Keratinocyte (primary cell): Measurements from ENCODE around the gene SDS. TPM values are rescaled to one million over a fixed set of nuclear protein-coding genes. Genes with fewer than 3 reads are reported as not detected.

ENCODE experiments used
- DNase-seq: peaks from one replicate; pipeline ENCODE4 v3.0.0-alpha.2; 2011; ENCODE audit warnings: low read depth, missing footprints, low spot score
- FAIRE-seq: peaks from 2 replicates; lab custom pipeline; 2011; peaks lifted over from hg19 to GRCh38; lab: Jason Lieb, UNC
- H2AFZ ChIP-seq: 2 replicates; pipeline ENCODE4 v1.6.0; 2012; ENCODE audit warnings: low read length, control low read depth, inconsistent platforms; ENCODE audit not compliant: control insufficient read depth
- H3K27ac ChIP-seq: 2 replicates; pipeline ENCODE4 v1.5.1; 2011; ENCODE audit warnings: low read length; ENCODE audit not compliant: control insufficient read depth, insufficient read depth
- H3K27me3 ChIP-seq: 3 replicates; pipeline ENCODE4 v1.6.0; 2011; ENCODE audit warnings: low read length; ENCODE audit not compliant: control insufficient read depth, insufficient read depth; ENCODE audit errors: extremely low read depth
- H3K36me3 ChIP-seq, 2 experiments: 2 replicates in 1 of 2; 3 replicates in 1 of 2; pipeline ENCODE4 v1.5.1; 2011; ENCODE audit warnings: low read length in 2 of 2, mild to moderate bottlenecking in 1 of 2; ENCODE audit not compliant: control insufficient read depth in 2 of 2, insufficient read depth in 2 of 2; ENCODE audit errors: extremely low read depth in 1 of 2
- H3K4me1 ChIP-seq: 3 replicates; pipeline ENCODE4 v1.5.1; 2011; ENCODE audit warnings: low read length; ENCODE audit not compliant: control insufficient read depth, insufficient read depth; ENCODE audit errors: extremely low read depth
- H3K4me2 ChIP-seq: 3 replicates; pipeline ENCODE4 v1.6.0; 2011; ENCODE audit warnings: low read depth, low read length; ENCODE audit not compliant: control insufficient read depth, insufficient read depth; ENCODE audit errors: extremely low read depth
- H3K4me3 ChIP-seq, 3 experiments: fragments of 200-600 bp in 1 of 3; sonication (generic) in 1 of 3; 2 replicates in 2 of 3; 3 replicates in 1 of 3; pipeline ENCODE4 v1.5.1; 2011 to 2016; ENCODE audit warnings: low read length in 3 of 3, mild to moderate bottlenecking in 3 of 3, control low read depth in 2 of 3, inconsistent platforms in 1 of 3, low read depth in 1 of 3, mixed read lengths in 1 of 3, mixed run types in 1 of 3, moderate library complexity in 1 of 3; ENCODE audit not compliant: control insufficient read depth in 2 of 3, insufficient read depth in 2 of 3; ENCODE audit errors: extremely low read depth in 1 of 3
- H3K79me2 ChIP-seq: 2 replicates; pipeline ENCODE4 v1.6.0; 2012; ENCODE audit warnings: low read length; ENCODE audit not compliant: control insufficient read depth, insufficient read depth
- H3K9ac ChIP-seq: 3 replicates; pipeline ENCODE4 v1.6.0; 2011; ENCODE audit warnings: low read length; ENCODE audit not compliant: control insufficient read depth, insufficient read depth; ENCODE audit errors: extremely low read depth
- H3K9me1 ChIP-seq: 3 replicates; pipeline ENCODE4 v1.6.0; 2011; ENCODE audit warnings: low read length; ENCODE audit not compliant: control insufficient read depth, insufficient read depth; ENCODE audit errors: extremely low read depth
- H3K9me3 ChIP-seq: 2 replicates; pipeline ENCODE4 v1.5.1; 2012; ENCODE audit warnings: low read depth, low read length; ENCODE audit not compliant: control insufficient read depth
- H4K20me1 ChIP-seq: 3 replicates; pipeline ENCODE4 v1.6.0; 2011; ENCODE audit warnings: low read length; ENCODE audit not compliant: control insufficient read depth, insufficient read depth; ENCODE audit errors: extremely low read depth
- EZH2 ChIP-seq: IDR thresholded peaks from one replicate; pipeline ENCODE4 v1.6.1; 2012; ENCODE audit warnings: inconsistent platforms, mild to moderate bottlenecking, low read length, moderate library complexity
- dilution Hi-C: fragments of 300-500 bp; cut with MboI; formaldehyde crosslinking; loops from one replicate; pipeline ENCODE4 v1.7.0; 2020; ENCODE audit warnings: low sequenced_read_pairs; ENCODE audit not compliant: extremely low pct_ligation_motif_present
- polyA plus RNA-seq, 5 experiments: library from polyadenylated mRNA; depleted of rRNA in 3 of 5; stranded (reverse) in 3 of 5; stranded (forward) in 1 of 5; unstranded in 1 of 5; fragments of >200 nt; gene quantifications; 1 replicate in 1 of 5; 2 replicates in 3 of 5; 3 replicates in 1 of 5; pipeline versions ENCODE4 v1.2.1 to v1.2.3, GENCODE V29; 2011 to 2012; ENCODE audit warnings: missing spikeins in 2 of 5, low read depth in 1 of 5, low replicate concordance in 1 of 5
- TF ChIP-seq, protein P1 (sequence below), 3 experiments: IDR thresholded peaks in 1 of 3; conservative IDR thresholded peaks in 1 of 3; optimal IDR thresholded peaks in 1 of 3; 2 replicates in 2 of 3; 3 replicates in 1 of 3; pipeline versions ENCODE3 to v1.5.1; 2011; ENCODE audit warnings: low read length in 3 of 3, mild to moderate bottlenecking in 3 of 3, moderate library complexity in 2 of 3, control low read depth in 1 of 3, inconsistent platforms in 1 of 3; ENCODE audit not compliant: insufficient read depth in 2 of 3; ENCODE audit errors: extremely low read depth in 1 of 3

Gene SDS
- polyA plus RNA-seq, 1 donor (not counting 4 experiments of a cell fraction or from before 2014, with no cell fraction given) = not detected

DNA sequence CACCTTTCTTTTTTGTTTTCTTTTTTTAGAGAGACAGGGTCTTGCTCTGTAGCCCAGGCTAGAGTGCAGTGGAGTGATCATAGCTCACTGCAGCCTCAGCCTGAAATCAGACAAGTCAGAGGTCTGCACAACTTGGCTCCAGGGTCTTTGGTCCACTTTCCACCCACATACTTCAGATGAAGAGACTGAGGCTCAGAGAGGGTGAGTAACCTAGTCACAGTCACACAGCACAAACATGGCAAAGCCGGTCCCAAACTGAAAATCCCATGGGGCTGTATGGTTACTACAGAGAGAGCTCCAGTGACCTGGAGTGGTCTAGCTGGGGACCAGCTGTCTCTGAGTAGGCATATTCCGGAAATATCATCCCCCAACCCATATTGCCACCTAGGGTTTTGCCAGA lies 48.8 kb upstream of the SDS start:
- H3K9me3 ChIP-seq = no peaks in the 10 kb centered on the region
- no peaks in the 10 kb centered on the region for H3K79me2 ChIP-seq
- no peak overlapping the region for H2AFZ ChIP-seq
- H3K4me2 ChIP-seq = no peak overlapping the region
- TF ChIP-seq, protein P1, sequence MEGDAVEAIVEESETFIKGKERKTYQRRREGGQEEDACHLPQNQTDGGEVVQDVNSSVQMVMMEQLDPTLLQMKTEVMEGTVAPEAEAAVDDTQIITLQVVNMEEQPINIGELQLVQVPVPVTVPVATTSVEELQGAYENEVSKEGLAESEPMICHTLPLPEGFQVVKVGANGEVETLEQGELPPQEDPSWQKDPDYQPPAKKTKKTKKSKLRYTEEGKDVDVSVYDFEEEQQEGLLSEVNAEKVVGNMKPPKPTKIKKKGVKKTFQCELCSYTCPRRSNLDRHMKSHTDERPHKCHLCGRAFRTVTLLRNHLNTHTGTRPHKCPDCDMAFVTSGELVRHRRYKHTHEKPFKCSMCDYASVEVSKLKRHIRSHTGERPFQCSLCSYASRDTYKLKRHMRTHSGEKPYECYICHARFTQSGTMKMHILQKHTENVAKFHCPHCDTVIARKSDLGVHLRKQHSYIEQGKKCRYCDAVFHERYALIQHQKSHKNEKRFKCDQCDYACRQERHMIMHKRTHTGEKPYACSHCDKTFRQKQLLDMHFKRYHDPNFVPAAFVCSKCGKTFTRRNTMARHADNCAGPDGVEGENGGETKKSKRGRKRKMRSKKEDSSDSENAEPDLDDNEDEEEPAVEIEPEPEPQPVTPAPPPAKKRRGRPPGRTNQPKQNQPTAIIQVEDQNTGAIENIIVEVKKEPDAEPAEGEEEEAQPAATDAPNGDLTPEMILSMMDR (optimal IDR thresholded peaks at IDR 0.05 in 1 of 3, IDR thresholded peaks at IDR 0.05 in 1 of 3, conservative IDR thresholded peaks at IDR 0.05 in 1 of 3; ENCODE audit: extremely low read depth in 1 of 3, insufficient read depth in 2 of 3, low read length in 3 of 3) = no peak
- no peak for TF ChIP-seq EZH2
- H3K4me1 ChIP-seq = no peaks in the 10 kb centered on the region
- no peaks in the 10 kb centered on the region for H3K9me1 ChIP-seq
- no peak overlapping the region for H3K27ac ChIP-seq
- no peak for DNase-seq
- no peaks in the 10 kb centered on the region for H4K20me1 ChIP-seq
- H3K4me3 ChIP-seq = no peak overlapping the region
- FAIRE-seq = no peak
- no peaks in the 10 kb centered on the region for H3K36me3 ChIP-seq
- dilution Hi-C loops = no loop called here
- no peak overlapping the region for H3K9ac ChIP-seq
- peaks cover 5% of the 10 kb centered on the region for H3K27me3 ChIP-seq

DNA sequence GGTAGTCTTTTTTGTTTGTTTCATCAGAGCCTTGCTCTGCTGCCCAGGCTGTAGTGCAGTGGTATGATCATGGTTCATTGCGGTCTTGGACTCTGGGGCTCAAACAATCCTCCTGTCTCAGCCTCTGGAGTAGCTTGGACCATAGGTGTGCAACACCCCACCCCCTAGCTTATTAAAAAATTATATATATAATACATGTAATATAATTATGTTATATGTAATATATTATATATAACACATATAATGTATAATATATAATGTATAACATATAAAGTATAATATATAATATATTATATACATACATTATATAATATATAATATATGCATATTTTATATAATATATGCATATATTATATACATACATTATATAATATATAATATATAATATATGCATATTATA lies 46.2 kb upstream of the SDS start:
- Histone ChIP-seq H4K20me1 (no peaks in the 10 kb centered on the region), H3K4me2 (no peak overlapping the region), H3K36me3 (no peaks in the 10 kb centered on the region), H3K4me3 (no peak overlapping the region), H3K9me3 (no peaks in the 10 kb centered on the region), H3K4me1 (no peaks in the 10 kb centered on the region), H3K79me2 (no peaks in the 10 kb centered on the region), H3K27ac (no peak overlapping the region), H2AFZ (no peak overlapping the region), H3K27me3 (peaks cover 5% of the 10 kb centered on the region), H3K9ac (no peak overlapping the region), H3K9me1 (no peaks in the 10 kb centered on the region)
- FAIRE-seq (no peak), DNase-seq (no peak)
- dilution Hi-C loops = no loop called here
- TF ChIP-seq, protein P1 (optimal IDR thresholded peaks at IDR 0.05 in 1 of 3, IDR thresholded peaks at IDR 0.05 in 1 of 3, conservative IDR thresholded peaks at IDR 0.05 in 1 of 3; ENCODE audit: extremely low read depth in 1 of 3, insufficient read depth in 2 of 3, low read length in 3 of 3) = no peak
- TF ChIP-seq EZH2 = no peak
